Suprapubic skin (tissue), 3 donors: ENCODE results near the gene LRRTM4.

ENCODE experiments used
- POLR2A ChIP-seq, 2 donors: fragments of 450-650 bp; IDR thresholded peaks; one replicate each; pipeline ENCODE4 v1.6.1; 2017; ENCODE audit warnings: antibody characterized with exemption in 2 of 2, mild to moderate bottlenecking in 2 of 2, moderate library complexity in 2 of 2
- TF ChIP-seq, protein P1 (sequence below), 2 donors: fragments of 200-600 bp in 1 of 2; fragments of 450-650 bp in 1 of 2; sonication (generic) in 1 of 2; IDR thresholded peaks; one replicate each; pipeline ENCODE4 v1.5.1; 2016 to 2019; ENCODE audit warnings: antibody characterized with exemption in 2 of 2, mild to moderate bottlenecking in 1 of 2, moderate library complexity in 1 of 2

DNA sequence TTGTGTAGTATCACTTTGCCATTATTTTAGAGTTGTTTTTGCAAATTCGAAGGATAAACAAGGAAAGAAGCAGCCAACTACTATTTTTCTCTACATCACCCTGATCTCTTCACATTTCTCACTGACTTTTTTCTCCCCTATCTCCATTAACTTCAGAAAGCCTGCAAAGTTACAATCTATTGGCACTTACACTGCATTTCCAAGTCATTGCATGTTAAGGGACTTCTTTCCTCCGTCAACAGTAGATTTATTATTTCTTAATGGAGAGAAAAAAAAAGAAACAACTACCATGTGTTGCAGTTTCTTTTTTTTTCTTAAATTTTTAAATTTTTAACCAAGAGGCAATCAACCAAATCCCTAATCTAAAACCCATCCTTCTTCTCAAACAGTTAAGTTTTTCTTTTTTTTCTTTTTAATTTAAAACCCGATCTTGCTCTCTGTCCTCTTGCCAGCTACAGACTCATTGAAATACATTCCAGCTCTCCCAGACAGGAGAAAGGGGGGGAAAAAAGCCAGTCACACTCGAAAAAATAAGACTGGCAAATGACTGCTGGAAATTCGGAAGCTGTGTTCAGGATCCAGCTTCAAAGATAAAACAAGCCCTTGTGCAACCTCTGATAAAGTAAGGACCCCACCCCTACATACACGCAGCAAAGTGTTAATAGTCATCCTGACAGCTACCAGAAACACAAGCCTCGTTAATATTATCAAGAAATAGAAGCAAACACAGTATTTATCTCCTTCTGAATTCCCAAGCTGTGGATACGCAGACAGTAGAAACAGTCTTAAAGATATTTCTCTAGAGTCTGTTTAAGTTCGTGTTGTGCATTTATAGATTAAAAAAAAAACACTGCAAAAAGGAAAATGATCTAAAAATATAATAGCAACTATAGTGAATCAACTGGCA is 1.3 kb downstream of the LRRTM4 start:
- TF ChIP-seq, protein P1, sequence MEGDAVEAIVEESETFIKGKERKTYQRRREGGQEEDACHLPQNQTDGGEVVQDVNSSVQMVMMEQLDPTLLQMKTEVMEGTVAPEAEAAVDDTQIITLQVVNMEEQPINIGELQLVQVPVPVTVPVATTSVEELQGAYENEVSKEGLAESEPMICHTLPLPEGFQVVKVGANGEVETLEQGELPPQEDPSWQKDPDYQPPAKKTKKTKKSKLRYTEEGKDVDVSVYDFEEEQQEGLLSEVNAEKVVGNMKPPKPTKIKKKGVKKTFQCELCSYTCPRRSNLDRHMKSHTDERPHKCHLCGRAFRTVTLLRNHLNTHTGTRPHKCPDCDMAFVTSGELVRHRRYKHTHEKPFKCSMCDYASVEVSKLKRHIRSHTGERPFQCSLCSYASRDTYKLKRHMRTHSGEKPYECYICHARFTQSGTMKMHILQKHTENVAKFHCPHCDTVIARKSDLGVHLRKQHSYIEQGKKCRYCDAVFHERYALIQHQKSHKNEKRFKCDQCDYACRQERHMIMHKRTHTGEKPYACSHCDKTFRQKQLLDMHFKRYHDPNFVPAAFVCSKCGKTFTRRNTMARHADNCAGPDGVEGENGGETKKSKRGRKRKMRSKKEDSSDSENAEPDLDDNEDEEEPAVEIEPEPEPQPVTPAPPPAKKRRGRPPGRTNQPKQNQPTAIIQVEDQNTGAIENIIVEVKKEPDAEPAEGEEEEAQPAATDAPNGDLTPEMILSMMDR (IDR thresholded peaks at IDR 0.05) = no peak
- TF ChIP-seq POLR2A (IDR thresholded peaks at IDR 0.05) = no peak
